IMR-90 (cell line): Measurements from ENCODE around the gene FEM1B. TPM values are rescaled to one million over a fixed set of nuclear protein-coding genes. Genes with fewer than 3 reads are reported as not detected.

ENCODE experiments used
- MXI1 ChIP-seq: IDR thresholded peaks from 2 replicates; pipeline ENCODE4 v1.6.1; 2012; ENCODE audit warnings: low read depth, mild to moderate bottlenecking, low read length, moderate library complexity, borderline replicate concordance
- NFE2L2 ChIP-seq: fragments of 150-350 bp; IDR thresholded peaks from 2 replicates; pipeline ENCODE4 v1.6.1; 2016; ENCODE audit warnings: low read depth, mild to moderate bottlenecking, low read length
- polyA plus RNA-seq, 3 experiments: library from polyadenylated mRNA; depleted of rRNA; stranded (reverse); fragments of >200 nt; gene quantifications; 2 replicates each; pipeline ENCODE4 v1.2.3, GENCODE V29; 2012; ENCODE audit warnings: low replicate concordance in 1 of 3
- total RNA-seq: library from RNA; depleted of rRNA; stranded (reverse); fragments of >200 nt; gene quantifications from 2 replicates; pipeline ENCODE4 v1.2.3, GENCODE V29; 2012
- TF ChIP-seq, protein P1 (sequence below): conservative IDR thresholded peaks from 2 replicates; pipeline ENCODE4 v1.5.1; 2012; ENCODE audit warnings: mild to moderate bottlenecking, low read depth, low read length, improper control_type of control experiment

FEM1B gene
- total and polyA plus RNA-seq, 2 of the 4 experiments (the other 2 are of a cell fraction) = 16.9 to 51.4 TPM

- TF ChIP-seq, protein P1, sequence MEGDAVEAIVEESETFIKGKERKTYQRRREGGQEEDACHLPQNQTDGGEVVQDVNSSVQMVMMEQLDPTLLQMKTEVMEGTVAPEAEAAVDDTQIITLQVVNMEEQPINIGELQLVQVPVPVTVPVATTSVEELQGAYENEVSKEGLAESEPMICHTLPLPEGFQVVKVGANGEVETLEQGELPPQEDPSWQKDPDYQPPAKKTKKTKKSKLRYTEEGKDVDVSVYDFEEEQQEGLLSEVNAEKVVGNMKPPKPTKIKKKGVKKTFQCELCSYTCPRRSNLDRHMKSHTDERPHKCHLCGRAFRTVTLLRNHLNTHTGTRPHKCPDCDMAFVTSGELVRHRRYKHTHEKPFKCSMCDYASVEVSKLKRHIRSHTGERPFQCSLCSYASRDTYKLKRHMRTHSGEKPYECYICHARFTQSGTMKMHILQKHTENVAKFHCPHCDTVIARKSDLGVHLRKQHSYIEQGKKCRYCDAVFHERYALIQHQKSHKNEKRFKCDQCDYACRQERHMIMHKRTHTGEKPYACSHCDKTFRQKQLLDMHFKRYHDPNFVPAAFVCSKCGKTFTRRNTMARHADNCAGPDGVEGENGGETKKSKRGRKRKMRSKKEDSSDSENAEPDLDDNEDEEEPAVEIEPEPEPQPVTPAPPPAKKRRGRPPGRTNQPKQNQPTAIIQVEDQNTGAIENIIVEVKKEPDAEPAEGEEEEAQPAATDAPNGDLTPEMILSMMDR = no peak
- TF ChIP-seq MXI1 (no peak), NFE2L2 (no peak)
These were observed 41.7 kb downstream of the FEM1B start (continued) for GRCh38 chr15:68318931-68319909.
